Breast epithelium (tissue), 3 donors: Measurements from ENCODE around the gene ARHGAP26.
"Not testable (repeated sequence)": the region's sequence is repeated elsewhere in the genome, so short reads cannot be mapped to it uniquely, and the experiment has no call there.

ENCODE experiments used
- CTCF ChIP-seq, 3 donors: fragments of 450-650 bp; IDR thresholded peaks; one replicate each; pipeline ENCODE4 v1.5.1; 2016 to 2017; ENCODE audit warnings: antibody characterized with exemption in 3 of 3, mild to moderate bottlenecking in 3 of 3, moderate library complexity in 3 of 3
- POLR2A ChIP-seq: fragments of 450-650 bp; IDR thresholded peaks from one replicate; pipeline ENCODE4 v1.6.1; 2016; ENCODE audit warnings: antibody characterized with exemption, mild to moderate bottlenecking, moderate library complexity

GRCh38 chr5:143090044-143090443, 319.9 kb downstream of the ARHGAP26 start:
- not testable (repeated sequence) for TF ChIP-seq CTCF (IDR thresholded peaks at IDR 0.05); POLR2A
